ENCODE data around the gene MAPK10.
"Not testable (repeated sequence)": the region's sequence is repeated elsewhere in the genome, so short reads cannot be mapped to it uniquely, and the experiment has no call there.

MAPK10 gene

GRCh38 chr4:85968945-85969819 is 390.7 kb downstream of the MAPK10 start:
- peak; percentile 39 for DNase-seq (ENCODE audit: low read depth)

GRCh38 chr4:85967872-85968271 is 392.0 kb downstream of the MAPK10 start:
- DNase-seq (ENCODE audit: low read depth): peak; percentile 10

DNA sequence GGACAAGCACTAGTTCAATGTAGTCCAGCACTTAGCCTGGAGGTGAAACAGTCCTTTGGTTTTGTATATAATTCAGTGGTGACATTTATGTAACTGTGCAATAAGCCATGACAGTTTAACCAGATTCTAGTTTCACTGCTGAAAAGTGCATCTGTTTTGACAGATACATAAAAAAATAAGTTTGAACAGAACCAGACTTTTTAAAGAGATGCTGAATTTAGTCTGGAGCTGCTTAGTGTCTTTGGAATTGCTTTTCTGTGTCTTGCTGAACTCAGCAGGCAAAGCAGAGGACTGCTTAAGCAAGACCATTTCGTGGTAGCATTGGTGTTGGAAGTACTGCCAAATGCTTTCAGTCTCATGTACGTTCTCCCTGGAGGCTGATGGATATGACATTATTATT is 393.5 kb downstream of the MAPK10 start:
- DNase-seq (ENCODE audit: low read depth): peak; percentile 42

- DNase-seq (ENCODE audit: low read depth): no peak
Measured at GRCh38 chr4:85965529-85965928, 394.3 kb downstream of the MAPK10 start.

DNA sequence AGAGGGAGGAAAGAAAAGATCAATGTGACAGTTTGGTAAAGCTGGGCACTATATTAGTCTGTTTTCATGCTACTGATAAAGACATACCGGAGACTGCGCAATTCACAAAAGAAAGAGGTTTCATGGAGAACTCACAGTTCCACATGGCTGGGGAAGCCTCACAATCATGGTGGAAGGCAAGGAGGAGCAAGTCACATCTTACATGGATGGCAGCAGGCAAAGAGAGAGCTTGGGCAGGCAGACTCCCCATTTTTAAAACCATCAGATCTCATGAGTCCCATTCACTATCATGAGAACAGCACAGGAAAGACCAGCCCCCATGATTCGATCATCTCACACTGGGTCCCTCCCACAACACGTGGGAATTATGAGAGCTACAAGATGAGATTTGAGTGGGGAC is 394.8 kb downstream of the MAPK10 start:
- not testable (repeated sequence) for DNase-seq (ENCODE audit: low read depth)

GRCh38 chr4:85964298-85964697 is 395.6 kb downstream of the MAPK10 start:
- no peak for DNase-seq (ENCODE audit: low read depth)

DNA sequence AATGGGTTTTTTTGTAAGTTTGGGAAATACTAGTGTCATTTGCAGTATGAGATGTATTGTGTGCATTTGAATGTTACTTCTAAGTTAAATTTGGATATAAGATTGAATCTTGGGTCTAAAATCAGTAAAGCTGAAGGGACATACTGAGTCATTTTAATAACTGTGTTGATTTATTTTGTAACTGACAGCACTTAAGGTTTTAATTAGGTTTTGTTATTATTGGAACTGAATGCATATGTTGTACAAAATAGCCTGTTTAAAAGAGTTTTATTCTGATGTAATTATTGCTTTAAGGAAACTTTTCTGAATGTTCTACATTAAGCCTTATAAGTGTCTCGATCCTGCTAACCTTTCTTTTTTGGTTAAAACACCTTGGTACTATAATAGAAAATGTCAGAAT is 396.6 kb downstream of the MAPK10 start:
- peak; percentile 27 for DNase-seq (ENCODE audit: low read depth)

- no peak for DNase-seq (ENCODE audit: low read depth)
Measured at GRCh38 chr4:85961887-85962286, 398.0 kb downstream of the MAPK10 start.

DNA sequence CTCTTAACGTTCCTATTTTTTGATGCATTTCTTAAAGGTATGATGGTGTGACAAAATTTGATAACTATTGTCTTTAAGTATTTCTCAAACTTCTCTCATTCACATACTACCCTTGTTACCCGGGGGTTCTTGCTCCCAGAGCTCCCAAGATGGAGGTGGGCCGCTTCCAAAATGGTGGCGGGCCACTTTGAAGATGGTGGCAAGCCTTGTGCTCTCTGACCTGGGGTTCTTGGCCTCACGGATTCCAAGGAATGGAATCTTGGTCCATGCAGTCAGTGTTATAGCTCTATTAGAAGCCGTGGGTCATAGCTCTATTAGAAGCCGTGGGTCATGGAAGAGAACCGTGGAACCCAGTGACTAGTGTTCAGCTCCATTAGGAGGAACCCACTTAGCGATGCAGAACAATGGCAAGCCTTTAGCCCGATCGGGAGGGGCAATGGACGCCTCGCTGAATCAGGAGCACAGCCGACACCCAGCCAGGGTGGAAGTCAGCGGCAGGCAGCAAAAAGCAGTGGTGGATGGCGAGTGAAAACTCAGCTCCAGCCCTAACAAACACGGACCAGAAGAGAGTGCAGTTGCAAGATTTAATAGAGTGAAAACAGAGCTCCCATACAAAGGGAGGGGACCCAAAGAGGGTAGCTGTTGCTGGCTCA is 403.4 kb downstream of the MAPK10 start:
- DNase-seq (ENCODE audit: low read depth): no peak

GRCh38 chr4:85955620-85956292 is 404.1 kb downstream of the MAPK10 start:
- peak; percentile 6 for DNase-seq (ENCODE audit: low read depth)

- peak; percentile 81 for DNase-seq (ENCODE audit: low read depth)
Measured at GRCh38 chr4:85953651-85954018, 406.2 kb downstream of the MAPK10 start.

GRCh38 chr4:85952972-85953650 is 406.7 kb downstream of the MAPK10 start:
- DNase-seq (ENCODE audit: low read depth): peak; percentile 19

GRCh38 chr4:85952528-85952927 is 407.3 kb downstream of the MAPK10 start:
- DNase-seq (ENCODE audit: low read depth): peak; percentile 73

DNA sequence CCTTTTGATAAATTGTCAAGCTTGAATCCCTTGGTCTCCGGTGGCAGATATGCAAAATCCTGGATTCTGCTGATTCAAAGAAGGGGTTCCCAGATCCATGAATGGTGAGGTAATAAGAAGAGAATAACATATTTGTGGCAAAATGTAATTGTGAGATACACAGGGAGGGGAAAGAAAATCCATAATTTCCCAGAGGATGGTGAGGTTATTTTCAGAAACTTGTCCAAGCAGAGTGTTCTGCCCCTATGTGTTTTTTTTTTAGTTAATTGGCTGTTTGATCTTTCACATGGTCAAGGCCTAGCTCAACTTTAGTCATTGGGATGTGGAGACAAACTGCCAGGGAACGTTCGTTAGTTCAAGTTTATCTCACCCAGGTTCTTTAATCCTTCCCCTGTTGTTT is 408.8 kb downstream of the MAPK10 start:
- DNase-seq (ENCODE audit: low read depth): no peak

GRCh38 chr4:85946821-85947220 is 413.0 kb downstream of the MAPK10 start:
- no peak for DNase-seq (ENCODE audit: low read depth)

GRCh38 chr4:85942107-85942506 is 417.7 kb downstream of the MAPK10 start:
- DNase-seq (ENCODE audit: low read depth): no peak

GRCh38 chr4:85940151-85940550 is 419.7 kb downstream of the MAPK10 start:
- DNase-seq (ENCODE audit: low read depth): no peak
